ENCODE data around the gene NXN.
"Not testable (repeated sequence)": the region's sequence is repeated elsewhere in the genome, so short reads cannot be mapped to it uniquely, and the experiment has no call there.

Gene NXN

GRCh38 chr17:1002412-1002753 is 22.8 kb upstream of the NXN start:
- POLR2A ChIA-PET, result interaction anchor here (0.6 kb wide), 1 partner anchor 109 kb away, joined by 3 read pairs; no protein-coding TSS in a partner anchor
- H3K27me3 ChIP-seq (replicated peaks in 2 of 5; ENCODE audit: control insufficient read depth in 4 of 5, insufficient read depth in 5 of 5, low read length in 4 of 5), result no peaks in the 10 kb centered on the region
- CTCF ChIA-PET, result interaction anchor here (0.7 to 2.0 kb wide), 2 partner anchors 53 to 54 kb away, joined by 5 to 10 read pairs; no protein-coding TSS in a partner anchor
- peaks cover 8 to 40% (median 22%) of the 10 kb centered on the region in 4 experiments for H3K4me1 ChIP-seq (ENCODE audit: control extremely low read depth in 1 of 4, control insufficient read depth in 4 of 4, insufficient read depth in 4 of 4, low read length in 3 of 4)
- DNase-seq, result no peak
- H3K27ac ChIP-seq (ENCODE audit: insufficient read depth in 1 of 2, low read depth in 1 of 2, low read length in 2 of 2, poor library complexity in 1 of 2, severe bottlenecking in 2 of 2), result no peak overlapping the region
- H3K4me3 ChIP-seq (ENCODE audit: control insufficient read depth in 1 of 7, extremely low read depth in 1 of 7, insufficient read depth in 4 of 7, low read depth in 2 of 7, low read length in 6 of 7), result no peak overlapping the region
- H3K36me3 ChIP-seq (ENCODE audit: control insufficient read depth in 4 of 4, insufficient read depth in 4 of 4, low read length in 3 of 4), result peaks cover 8 to 75% (median 38%) of the 10 kb centered on the region in 4 experiments
- H3K9me3 ChIP-seq (ENCODE audit: control extremely low read depth in 1 of 5, control insufficient read depth in 4 of 5, insufficient read depth in 2 of 5, low read depth in 1 of 5, low read length in 4 of 5), result no peaks in the 10 kb centered on the region
- WGBS (ENCODE audit: insufficient coverage), result 93% methylated on average over 3 of the region's 4 CpGs

DNA sequence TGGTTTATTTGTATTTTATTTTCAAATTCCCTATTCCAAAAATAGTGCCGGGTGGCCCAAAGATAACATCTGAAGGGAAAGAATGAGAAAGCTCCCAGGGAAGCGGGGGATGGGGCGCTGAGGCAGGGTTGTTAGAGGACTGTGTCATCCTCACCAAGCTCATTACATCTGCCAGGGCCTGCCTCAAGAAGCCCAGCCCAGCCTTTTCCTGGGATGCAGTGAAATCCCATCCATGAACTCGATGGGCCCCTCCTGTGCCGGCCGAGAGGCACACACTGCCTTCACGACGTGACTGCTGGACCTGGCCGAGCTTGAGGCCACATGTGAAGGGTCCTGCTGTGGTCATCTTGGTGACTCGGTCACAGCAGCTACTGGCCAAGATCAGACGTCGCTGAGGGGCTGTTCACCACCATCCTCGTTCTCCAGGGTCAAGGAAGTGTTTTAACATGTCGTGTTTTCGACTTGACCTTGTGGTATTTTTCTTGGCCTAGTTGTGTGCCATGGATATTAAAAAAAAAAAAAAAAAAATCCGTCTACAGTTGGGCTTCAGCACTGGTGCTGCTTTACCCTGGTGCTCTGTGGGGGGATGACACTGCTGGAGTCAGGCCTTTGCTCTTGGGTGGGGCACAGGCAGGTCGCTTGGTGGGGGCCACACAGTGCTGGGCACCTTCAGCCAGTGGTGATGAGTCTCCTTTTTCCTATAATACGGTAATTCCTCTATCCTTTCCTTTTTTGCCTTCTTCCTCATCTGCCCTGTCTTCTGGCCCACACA is 22.2 kb upstream of the NXN start:
- CTCF ChIA-PET, result interaction anchor here (1.2 to 2.0 kb wide), 5 partner anchors 21 to 206 kb away, joined by 4 to 10 read pairs (median 5); no protein-coding TSS in a partner anchor
- 97% methylated on average over 12 of the region's 18 CpGs for WGBS (ENCODE audit: insufficient coverage)

GRCh38 chr17:1000597-1001461 is 21.3 kb upstream of the NXN start:
- Histone ChIP-seq H3K36me3 (ENCODE audit: control insufficient read depth in 4 of 4, insufficient read depth in 4 of 4, low read length in 3 of 4) (peaks cover 8 to 63% (median 37%) of the 10 kb centered on the region in 4 experiments), H3K4me3 (ENCODE audit: control insufficient read depth in 1 of 7, extremely low read depth in 1 of 7, insufficient read depth in 4 of 7, low read depth in 2 of 7, low read length in 6 of 7) (no peak overlapping the region), H3K4me1 (ENCODE audit: control extremely low read depth in 1 of 4, control insufficient read depth in 4 of 4, insufficient read depth in 4 of 4, low read length in 3 of 4) (peaks cover 8 to 36% (median 20%) of the 10 kb centered on the region in 4 experiments), H3K27me3 (replicated peaks in 2 of 5; ENCODE audit: control insufficient read depth in 4 of 5, insufficient read depth in 5 of 5, low read length in 4 of 5) (no peaks in the 10 kb centered on the region), H3K27ac (ENCODE audit: insufficient read depth in 1 of 2, low read depth in 1 of 2, low read length in 2 of 2, poor library complexity in 1 of 2, severe bottlenecking in 2 of 2) (no peak overlapping the region), H3K9me3 (ENCODE audit: control extremely low read depth in 1 of 5, control insufficient read depth in 4 of 5, insufficient read depth in 2 of 5, low read depth in 1 of 5, low read length in 4 of 5) (no peaks in the 10 kb centered on the region)
- ChIA-PET POLR2A (no interaction called here), CTCF (interaction anchor here (0.8 to 2.0 kb wide), 7 partner anchors 20 to 206 kb away, joined by 3 to 10 read pairs (median 5); no protein-coding TSS in a partner anchor)
- no peak for DNase-seq
- WGBS (ENCODE audit: insufficient coverage), result 94% methylated on average over 13 of the region's 15 CpGs

More for the DNA sequence above, 22.2 kb upstream of the NXN start:
- no peak for DNase-seq
- H3K27ac ChIP-seq (ENCODE audit: insufficient read depth in 1 of 2, low read depth in 1 of 2, low read length in 2 of 2, poor library complexity in 1 of 2, severe bottlenecking in 2 of 2), result no peak overlapping the region
- POLR2A ChIA-PET, result interaction anchor here (0.6 kb wide), 1 partner anchor 109 kb away, joined by 3 read pairs; no protein-coding TSS in a partner anchor
- peaks cover 8 to 71% (median 37%) of the 10 kb centered on the region in 4 experiments for H3K36me3 ChIP-seq (ENCODE audit: control insufficient read depth in 4 of 4, insufficient read depth in 4 of 4, low read length in 3 of 4)
- H3K9me3 ChIP-seq (ENCODE audit: control extremely low read depth in 1 of 5, control insufficient read depth in 4 of 5, insufficient read depth in 2 of 5, low read depth in 1 of 5, low read length in 4 of 5), result no peaks in the 10 kb centered on the region
- no peaks in the 10 kb centered on the region for H3K27me3 ChIP-seq (replicated peaks in 2 of 5; ENCODE audit: control insufficient read depth in 4 of 5, insufficient read depth in 5 of 5, low read length in 4 of 5)
- peaks cover 8 to 44% (median 23%) of the 10 kb centered on the region in 4 experiments for H3K4me1 ChIP-seq (ENCODE audit: control extremely low read depth in 1 of 4, control insufficient read depth in 4 of 4, insufficient read depth in 4 of 4, low read length in 3 of 4)
- no peak overlapping the region for H3K4me3 ChIP-seq (ENCODE audit: control insufficient read depth in 1 of 7, extremely low read depth in 1 of 7, insufficient read depth in 4 of 7, low read depth in 2 of 7, low read length in 6 of 7)

- H3K27ac ChIP-seq (ENCODE audit: insufficient read depth in 1 of 2, low read depth in 1 of 2, low read length in 2 of 2, poor library complexity in 1 of 2, severe bottlenecking in 2 of 2), result no peak overlapping the region
- H3K27me3 ChIP-seq (replicated peaks in 2 of 5; ENCODE audit: control insufficient read depth in 4 of 5, insufficient read depth in 5 of 5, low read length in 4 of 5), result no peaks in the 10 kb centered on the region
- ChIA-PET POLR2A (no interaction called here), CTCF (interaction anchor here (1.8 to 2.6 kb wide), 2 partner anchors 17 to 203 kb away, joined by 7 to 20 read pairs; no protein-coding TSS in a partner anchor)
- H3K9me3 ChIP-seq (ENCODE audit: control extremely low read depth in 1 of 5, control insufficient read depth in 4 of 5, insufficient read depth in 2 of 5, low read depth in 1 of 5, low read length in 4 of 5), result peaks cover 0 to 6% (median 0%) of the 10 kb centered on the region in 5 experiments
- DNase-seq, result no peak
- WGBS (ENCODE audit: insufficient coverage), result 89% methylated on average over 2 of the region's 2 CpGs
- H3K4me1 ChIP-seq (ENCODE audit: control extremely low read depth in 1 of 4, control insufficient read depth in 4 of 4, insufficient read depth in 4 of 4, low read length in 3 of 4), result peaks cover 8 to 17% (median 12%) of the 10 kb centered on the region in 4 experiments
- peaks cover 8 to 37% (median 29%) of the 10 kb centered on the region in 4 experiments for H3K36me3 ChIP-seq (ENCODE audit: control insufficient read depth in 4 of 4, insufficient read depth in 4 of 4, low read length in 3 of 4)
- H3K4me3 ChIP-seq (ENCODE audit: control insufficient read depth in 1 of 7, extremely low read depth in 1 of 7, insufficient read depth in 4 of 7, low read depth in 2 of 7, low read length in 6 of 7), result peak overlapping the region in 6 of 7 experiments; percentile 5 to 100 (median 94)
Observed at GRCh38 chr17:998111-998510, 18.5 kb upstream of the NXN start.

GRCh38 chr17:996554-997344 is 17.2 kb upstream of the NXN start, which contains the start of gene TIMM22:
Gene TIMM22 (plus strand): TSS chr17:997129. CDS start chr17:997143, 14 bp downstream.
- peak; percentile 98 to 99 (median 99) for DNase-seq
- CTCF ChIA-PET, result interaction anchor here (0.6 to 2.7 kb wide), 20 partner anchors 8 to 266 kb away, joined by 3 to 20 read pairs (median 4); partner anchors contain the start of genes GLOD4 and MRM3

GRCh38 chr17:995324-995723 is 15.7 kb upstream of the NXN start:
- H3K27ac ChIP-seq (ENCODE audit: insufficient read depth in 1 of 2, low read depth in 1 of 2, low read length in 2 of 2, poor library complexity in 1 of 2, severe bottlenecking in 2 of 2); DNase-seq; POLR2A ChIA-PET; H3K9me3 ChIP-seq (ENCODE audit: control extremely low read depth in 1 of 5, control insufficient read depth in 4 of 5, insufficient read depth in 2 of 5, low read depth in 1 of 5, low read length in 4 of 5); H3K27me3 ChIP-seq (replicated peaks in 2 of 5; ENCODE audit: control insufficient read depth in 4 of 5, insufficient read depth in 5 of 5, low read length in 4 of 5); H3K36me3 ChIP-seq (ENCODE audit: control insufficient read depth in 4 of 4, insufficient read depth in 4 of 4, low read length in 3 of 4); H3K4me3 ChIP-seq (ENCODE audit: control insufficient read depth in 1 of 7, extremely low read depth in 1 of 7, insufficient read depth in 4 of 7, low read depth in 2 of 7, low read length in 6 of 7): not testable (repeated sequence)
- peaks cover 8 to 17% (median 12%) of the 10 kb centered on the region in 4 experiments for H3K4me1 ChIP-seq (ENCODE audit: control extremely low read depth in 1 of 4, control insufficient read depth in 4 of 4, insufficient read depth in 4 of 4, low read length in 3 of 4)
- 94% methylated on average over 4 of the region's 8 CpGs for WGBS (ENCODE audit: insufficient coverage)
- CTCF ChIA-PET, result interaction anchor here (1.8 to 2.7 kb wide), 3 partner anchors 10 to 203 kb away, joined by 5 to 15 read pairs (median 7); no protein-coding TSS in a partner anchor

More at GRCh38 chr17:996554-997344, 17.2 kb upstream of the NXN start, which contains the start of gene TIMM22:
- Histone ChIP-seq H3K27me3 (replicated peaks in 2 of 5; ENCODE audit: control insufficient read depth in 4 of 5, insufficient read depth in 5 of 5, low read length in 4 of 5) (no peaks in the 10 kb centered on the region), H3K4me3 (ENCODE audit: control insufficient read depth in 1 of 7, extremely low read depth in 1 of 7, insufficient read depth in 4 of 7, low read depth in 2 of 7, low read length in 6 of 7) (peak within 1 kb of the TSS; percentile 85 to 100 (median 97)), H3K9me3 (ENCODE audit: control extremely low read depth in 1 of 5, control insufficient read depth in 4 of 5, insufficient read depth in 2 of 5, low read depth in 1 of 5, low read length in 4 of 5) (peaks cover 0 to 9% (median 6%) of the 10 kb centered on the region in 5 experiments), H3K27ac (ENCODE audit: insufficient read depth in 1 of 2, low read depth in 1 of 2, low read length in 2 of 2, poor library complexity in 1 of 2, severe bottlenecking in 2 of 2) (peak within 1 kb of the TSS; percentile 80 to 92), H3K4me1 (ENCODE audit: control extremely low read depth in 1 of 4, control insufficient read depth in 4 of 4, insufficient read depth in 4 of 4, low read length in 3 of 4) (peaks cover 8 to 17% (median 12%) of the 10 kb centered on the region in 4 experiments), H3K36me3 (ENCODE audit: control insufficient read depth in 4 of 4, insufficient read depth in 4 of 4, low read length in 3 of 4) (peaks cover 6 to 23% (median 18%) of the 10 kb centered on the region in 4 experiments)
- WGBS (ENCODE audit: insufficient coverage), result under 1% methylated on average over 64 of the region's 71 CpGs
- POLR2A ChIA-PET, result interaction anchor here (0.6 to 0.9 kb wide), 2 partner anchors 43 to 214 kb away, joined by 3 to 6 read pairs; no protein-coding TSS in a partner anchor

Data from common myeloid progenitor, CD34-positive (primary cell).